CD4-positive, alpha-beta T cell (primary cell): ENCODE data around the gene DDIAS. TPM values are rescaled to one million over a fixed set of nuclear protein-coding genes. Genes with fewer than 3 reads are reported as not detected.

Experiments
- ATAC-seq: fragments of 200-7000 bp; cut with Tn5 transposase; one replicate; pipeline ENCODE4 v1.10.0; 2022; ENCODE audit warnings: mild to moderate bottlenecking; ENCODE audit not compliant: poor library complexity
- CTCF ChIA-PET: fragments of 350-600 bp; sonication (Branson Sonifier 250); formaldehyde crosslinking; loops from one replicate; lab custom pipeline; 2021; ENCODE audit warnings: antibody characterized with exemption, inconsistent platforms; lab: Charles Lee
- POLR2A ChIA-PET: fragments of 350-600 bp; sonication (Branson Sonifier 250); formaldehyde crosslinking; loops from one replicate; lab custom pipeline; 2021; ENCODE audit warnings: antibody characterized with exemption, inconsistent platforms; lab: Charles Lee
- DNase-seq, 14 experiments: peaks; one replicate each; pipeline ENCODE4 v3.0.0-alpha.2; 2013 to 2020; ENCODE audit warnings: mixed read lengths in 2 of 14
- H3K27ac ChIP-seq, 2 donors: one replicate each; pipeline versions ENCODE4 v1.5.1 to v1.7.0; 2013; ENCODE audit warnings: low read length in 2 of 2, low read depth in 1 of 2, mild to moderate bottlenecking in 1 of 2
- H3K27me3 ChIP-seq, 2 experiments: 1 replicate in 1 of 2; 2 replicates in 1 of 2; pipeline versions ENCODE4 v1.6.1 to v1.7.0; 2013; ENCODE audit warnings: low read length in 2 of 2, control low read depth in 1 of 2, mild to moderate bottlenecking in 1 of 2, moderate library complexity in 1 of 2; ENCODE audit not compliant: insufficient read depth in 2 of 2, control insufficient read depth in 1 of 2
- H3K36me3 ChIP-seq: one replicate; pipeline ENCODE4 v1.6.1; 2013; ENCODE audit warnings: low read length, control low read depth; ENCODE audit not compliant: insufficient read depth
- H3K4me1 ChIP-seq: one replicate; pipeline ENCODE4 v1.6.1; 2013; ENCODE audit warnings: low read length, control low read depth; ENCODE audit not compliant: insufficient read depth
- H3K4me3 ChIP-seq: one replicate; pipeline ENCODE4 v1.5.1; 2013; ENCODE audit warnings: mild to moderate bottlenecking, low read length, moderate library complexity
- H3K9me3 ChIP-seq, 2 experiments: 1 replicate in 1 of 2; 2 replicates in 1 of 2; pipeline versions ENCODE4 v1.6.1 to v1.7.0; 2013; ENCODE audit warnings: low read length in 2 of 2, mild to moderate bottlenecking in 2 of 2, control low read depth in 1 of 2, moderate library complexity in 1 of 2; ENCODE audit not compliant: control insufficient read depth in 1 of 2, insufficient read depth in 1 of 2
- H3K27ac Mint-ChIP-seq: one replicate; pipeline ENCODE4 v1.8.0; 2020; ENCODE audit warnings: mixed read lengths
- H3K27me3 Mint-ChIP-seq: one replicate; pipeline ENCODE4 v1.8.0; 2021; ENCODE audit warnings: mixed read lengths
- H3K36me3 Mint-ChIP-seq: one replicate; pipeline ENCODE4 v1.8.0; 2021; ENCODE audit warnings: low read depth, mixed read lengths
- H3K4me1 Mint-ChIP-seq: one replicate; pipeline ENCODE4 v1.8.0; 2021; ENCODE audit warnings: low read depth, mixed read lengths
- H3K4me3 Mint-ChIP-seq: one replicate; pipeline ENCODE4 v1.8.0; 2020; ENCODE audit warnings: mild to moderate bottlenecking, mixed read lengths
- H3K9me3 Mint-ChIP-seq: one replicate; pipeline ENCODE4 v1.8.0; 2020; ENCODE audit warnings: mixed read lengths
- CTCF ChIP-seq: fragments of 200-600 bp; IDR thresholded peaks from one replicate; pipeline ENCODE4 v1.8.0; 2022; ENCODE audit warnings: antibody characterized with exemption, mild to moderate bottlenecking
- intact Hi-C, 2 experiments: fragments of 100-400 bp; cut with DNase I in 1 of 2; cut with micrococcal nuclease in 1 of 2; formaldehyde crosslinking; loops; one replicate each; pipeline versions ENCODE4 v1.15.1 to v1.9.0; 2023 to 2025; cut with DNase I, micrococcal nuclease
- total RNA-seq, 174 experiments: library from RNA in 2 of 174; stranded (reverse) in 2 of 174; gene quantifications; one replicate each; pipeline ENCODE4 v1.2.3 and lab custom pipeline; 2021 to 2026

Gene DDIAS
- total RNA-seq, 2 experiments from 2014 or later = 0.59 to 0.85 TPM

- H3K9me3 Mint-ChIP-seq = peaks cover 3% of the 10 kb centered on the region
- Histone ChIP-seq H3K27me3 (no peaks in the 10 kb centered on the region), H3K27ac (no peak overlapping the region), H3K4me1 (peaks cover 7% of the 10 kb centered on the region), H3K9me3 (peaks cover 0 to 6% of the 10 kb centered on the region in 2 experiments), H3K4me3 (peak overlapping the region; percentile 49), H3K36me3 (no peaks in the 10 kb centered on the region)
- peaks cover 45% of the 10 kb centered on the region for H3K4me1 Mint-ChIP-seq
- TF ChIP-seq CTCF = no peak
- no peaks in the 10 kb centered on the region for H3K27me3 Mint-ChIP-seq
- H3K27ac Mint-ChIP-seq = peak overlapping the region; percentile 90
- H3K36me3 Mint-ChIP-seq = no peaks in the 10 kb centered on the region
- intact Hi-C loops = loop anchor here in 1 of 2 experiments (5.0 kb wide), 1 partner anchor 185 kb away; the partner anchor contains the start of gene PCF11
- ATAC-seq (no peak), DNase-seq (no peak)
- peak overlapping the region; percentile 92 for H3K4me3 Mint-ChIP-seq
- ChIA-PET CTCF (no interaction called here), POLR2A (interaction anchor here (0.6 to 2.7 kb wide), 7 partner anchors 9 to 184 kb away, joined by 3 to 30 read pairs (median 5); partner anchors contain the start of genes DDIAS and PCF11)
Measured at GRCh38 chr11:82972103-82972502, 70.6 kb downstream of the DDIAS start.

GRCh38 chr11:82974135-82974534 lies 72.6 kb downstream of the DDIAS start:
- no peaks in the 10 kb centered on the region for H3K27me3 Mint-ChIP-seq
- H3K9me3 ChIP-seq = peaks cover 0 to 6% of the 10 kb centered on the region in 2 experiments
- ChIA-PET CTCF (no interaction called here), POLR2A (interaction anchor here (1.4 kb wide), 1 partner anchor 14 kb away, joined by 5 read pairs; no protein-coding TSS in a partner anchor)
- peaks cover 6% of the 10 kb centered on the region for H3K4me1 ChIP-seq
- no peak overlapping the region for H3K27ac Mint-ChIP-seq
- no peak for DNase-seq
- no peaks in the 10 kb centered on the region for H3K27me3 ChIP-seq
- no peak for ATAC-seq
- no peak for TF ChIP-seq CTCF
- H3K36me3 Mint-ChIP-seq = peaks cover 6% of the 10 kb centered on the region
- H3K4me3 Mint-ChIP-seq = no peak overlapping the region
- H3K36me3 ChIP-seq = no peaks in the 10 kb centered on the region
- intact Hi-C loops = loop anchor here in 1 of 2 experiments (5.0 kb wide), 1 partner anchor 183 kb away; the partner anchor contains the start of gene PCF11
- H3K4me3 ChIP-seq = no peak overlapping the region
- H3K9me3 Mint-ChIP-seq = peaks cover 6% of the 10 kb centered on the region
- H3K4me1 Mint-ChIP-seq = peaks cover 49% of the 10 kb centered on the region
- no peak overlapping the region for H3K27ac ChIP-seq

GRCh38 chr11:82974851-82975250 lies 73.3 kb downstream of the DDIAS start:
- H3K4me1 ChIP-seq = peaks cover 6% of the 10 kb centered on the region
- no peak overlapping the region for H3K4me3 ChIP-seq
- no peak for TF ChIP-seq CTCF
- ChIA-PET POLR2A (interaction anchor here (1.4 kb wide), 2 partner anchors 10 to 14 kb away, joined by 4 to 5 read pairs; no protein-coding TSS in a partner anchor), CTCF (interaction anchor here (1.4 kb wide), 1 partner anchor 108 kb away, joined by 5 read pairs; no protein-coding TSS in a partner anchor)
- peaks cover 6% of the 10 kb centered on the region for H3K36me3 Mint-ChIP-seq
- intact Hi-C loops = loop anchor here in 1 of 2 experiments (5.0 kb wide), 1 partner anchor 182 kb away; the partner anchor contains the start of gene PCF11
- no peaks in the 10 kb centered on the region for H3K27me3 ChIP-seq
- no peaks in the 10 kb centered on the region for H3K36me3 ChIP-seq
- H3K9me3 ChIP-seq = peaks cover 0 to 6% of the 10 kb centered on the region in 2 experiments
- no peak overlapping the region for H3K27ac ChIP-seq
- no peak for ATAC-seq
- H3K4me3 Mint-ChIP-seq = no peak overlapping the region
- peaks cover 3% of the 10 kb centered on the region for H3K9me3 Mint-ChIP-seq
- no peak overlapping the region for H3K27ac Mint-ChIP-seq
- H3K27me3 Mint-ChIP-seq = no peaks in the 10 kb centered on the region
- DNase-seq = no peak
- peaks cover 46% of the 10 kb centered on the region for H3K4me1 Mint-ChIP-seq
